Activated CD4-positive, alpha-beta T cell treated with anti-CD3 and anti-CD28 coated beads, Interleukin-2, amount 10 ng/mL, durations not matched to agents 24 days and 14 days (primary cell): ENCODE measurements around the gene BASP1. TPM values are rescaled to one million over a fixed set of nuclear protein-coding genes. Genes with fewer than 3 reads are reported as not detected.

Experiments used
- DNase-seq: peaks from one replicate; pipeline ENCODE4 v3.0.0; 2022
- H3K27ac Mint-ChIP-seq: one replicate; pipeline ENCODE4 v1.8.0; 2022; ENCODE audit warnings: mild to moderate bottlenecking, mixed read lengths
- H3K27me3 Mint-ChIP-seq: one replicate; pipeline ENCODE4 v1.8.0; 2022; ENCODE audit warnings: mixed read lengths
- H3K36me3 Mint-ChIP-seq: one replicate; pipeline ENCODE4 v1.8.0; 2022; ENCODE audit warnings: low read depth, mild to moderate bottlenecking, mixed read lengths
- H3K4me1 Mint-ChIP-seq: one replicate; pipeline ENCODE4 v1.8.0; 2021; ENCODE audit warnings: mixed read lengths
- H3K4me3 Mint-ChIP-seq: one replicate; pipeline ENCODE4 v1.8.0; 2022; ENCODE audit warnings: mild to moderate bottlenecking, moderate library complexity, mixed read lengths
- H3K9me3 Mint-ChIP-seq: one replicate; pipeline ENCODE4 v1.8.0; 2021; ENCODE audit warnings: mixed read lengths
- intact Hi-C: fragments of 100-400 bp; cut with micrococcal nuclease; formaldehyde crosslinking; loops from one replicate; pipeline ENCODE4 v1.15.1; 2023
- total RNA-seq: library from RNA; stranded (reverse); gene quantifications from 2 replicates; pipeline ENCODE4 v1.2.3, GENCODE V29; 2022

Gene BASP1
- total RNA-seq, 1 donor from 2014 or later, result 0.37 TPM

DNA sequence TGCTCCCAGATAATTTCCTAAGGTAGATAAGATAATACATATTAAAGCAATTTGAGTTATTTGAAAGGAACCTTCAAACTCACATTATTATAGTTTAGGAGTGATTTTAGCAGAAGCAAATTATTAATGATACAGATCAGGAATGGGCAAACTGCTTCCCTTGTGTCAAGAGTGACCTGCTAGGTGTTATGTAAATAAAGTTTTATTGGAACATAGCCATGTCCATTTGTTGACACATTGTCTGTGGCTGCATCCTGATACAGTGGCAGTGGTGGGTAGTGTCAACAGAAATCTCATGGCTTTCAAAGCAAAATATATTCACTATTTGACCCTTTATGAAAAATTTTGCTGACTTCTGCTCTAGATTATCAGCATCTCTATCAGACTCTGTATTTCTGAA lies 11.4 kb upstream of the BASP1 start:
- Mint-ChIP-seq H3K4me1 (no peaks in the 10 kb centered on the region), H3K27ac (no peak overlapping the region), H3K9me3 (no peaks in the 10 kb centered on the region), H3K36me3 (no peaks in the 10 kb centered on the region), H3K4me3 (no peak overlapping the region), H3K27me3 (no peaks in the 10 kb centered on the region)
- intact Hi-C loops, result no loop called here
- no peak for DNase-seq

DNA sequence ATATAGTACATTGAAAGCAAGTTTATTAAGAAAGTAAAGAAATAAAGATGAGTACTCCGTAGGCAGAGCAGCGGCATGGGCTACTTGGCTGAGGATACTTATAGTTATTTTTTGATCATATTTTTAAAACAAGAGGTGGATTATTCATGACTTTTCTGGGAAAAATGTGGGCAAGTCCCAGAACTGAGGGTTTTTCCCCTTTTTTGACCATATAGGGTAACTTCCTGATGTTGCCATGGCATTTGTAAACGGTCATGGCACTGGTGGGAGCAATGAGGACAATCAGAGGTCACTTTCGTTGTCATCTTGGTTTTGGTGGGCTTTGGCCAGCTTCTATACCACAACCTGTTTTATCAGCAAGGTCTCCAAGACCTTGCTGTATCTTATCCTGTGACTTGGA lies 5.2 kb upstream of the BASP1 start:
- Mint-ChIP-seq H3K36me3 (peaks cover 3% of the 10 kb centered on the region), H3K27me3 (peaks cover 26% of the 10 kb centered on the region), H3K27ac (no peak overlapping the region), H3K4me3 (no peak overlapping the region), H3K9me3 (no peaks in the 10 kb centered on the region), H3K4me1 (peaks cover 4% of the 10 kb centered on the region)
- DNase-seq, result no peak
- intact Hi-C loops, result no loop called here

DNA sequence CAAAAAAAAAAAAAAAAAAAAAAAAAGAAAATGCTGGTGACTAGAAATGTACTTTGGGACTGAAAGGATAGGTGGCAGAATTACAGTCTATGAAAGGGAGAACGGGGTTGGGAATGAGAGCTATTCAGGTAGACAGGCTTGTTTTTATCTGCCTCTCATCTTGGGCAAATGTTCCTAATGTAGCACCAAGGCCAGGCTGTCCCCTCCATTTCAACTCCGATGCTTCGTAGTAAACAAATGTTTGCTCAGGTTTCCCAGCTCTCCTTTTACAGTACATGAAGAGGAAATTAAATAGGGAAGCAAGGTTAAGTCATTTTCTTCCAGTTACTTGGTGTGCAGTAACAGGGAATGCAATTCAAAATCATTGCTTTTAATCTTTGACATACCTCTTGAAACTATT lies 4.4 kb upstream of the BASP1 start:
- Mint-ChIP-seq H3K9me3 (no peaks in the 10 kb centered on the region), H3K27me3 (peaks cover 26% of the 10 kb centered on the region), H3K36me3 (peaks cover 3% of the 10 kb centered on the region), H3K4me1 (peaks cover 4% of the 10 kb centered on the region), H3K4me3 (no peak overlapping the region), H3K27ac (no peak overlapping the region)
- intact Hi-C loops, result no loop called here
- DNase-seq, result no peak

DNA sequence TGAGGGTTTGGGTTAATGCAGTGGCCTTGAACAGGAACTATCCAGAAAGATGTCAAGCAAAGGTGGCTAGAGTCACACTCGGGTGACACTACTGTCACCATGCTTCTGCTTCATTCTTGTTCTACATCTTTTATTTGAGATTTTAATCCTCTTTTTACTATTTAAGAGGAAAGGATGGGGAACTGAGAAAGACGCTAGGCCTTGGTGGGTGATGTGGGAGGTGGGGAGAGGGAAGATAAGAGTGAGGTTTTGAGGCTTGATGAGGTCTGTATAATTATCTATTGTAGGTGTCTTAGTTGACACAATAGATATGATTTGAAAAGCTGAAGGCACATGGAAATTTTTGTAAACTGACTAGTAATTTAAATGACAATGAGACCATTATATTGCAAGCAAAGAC lies 3.5 kb upstream of the BASP1 start:
- Mint-ChIP-seq H3K27me3 (peaks cover 30% of the 10 kb centered on the region), H3K4me1 (peaks cover 4% of the 10 kb centered on the region), H3K9me3 (no peaks in the 10 kb centered on the region), H3K27ac (no peak overlapping the region), H3K36me3 (peaks cover 3% of the 10 kb centered on the region), H3K4me3 (no peak overlapping the region)
- no peak for DNase-seq
- intact Hi-C loops, result no loop called here

DNA sequence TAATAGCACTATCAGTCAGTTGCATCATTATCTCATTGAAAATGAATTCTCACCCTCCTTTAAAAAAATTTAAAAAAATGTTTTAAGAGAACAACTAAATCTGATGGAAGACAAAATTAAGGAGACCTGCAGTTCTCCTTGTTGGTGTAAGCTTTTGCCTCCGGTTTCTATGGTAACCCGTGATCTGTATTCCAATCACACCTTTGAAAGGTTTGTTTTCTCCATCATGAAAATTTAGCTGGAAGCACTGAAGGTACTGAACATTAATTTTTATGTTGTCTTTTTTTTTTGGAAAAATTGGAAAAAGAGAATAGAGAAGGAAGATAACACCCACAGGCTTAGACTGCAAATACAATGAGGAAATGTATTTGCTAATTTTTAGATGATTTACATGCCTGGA lies 2.5 kb upstream of the BASP1 start:
- no peak overlapping the region for H3K27ac Mint-ChIP-seq
- H3K4me3 Mint-ChIP-seq, result no peak overlapping the region
- no peak for DNase-seq
- intact Hi-C loops, result no loop called here
- no peaks in the 10 kb centered on the region for H3K9me3 Mint-ChIP-seq
- H3K36me3 Mint-ChIP-seq, result peaks cover 3% of the 10 kb centered on the region
- H3K27me3 Mint-ChIP-seq, result peaks cover 37% of the 10 kb centered on the region
- peaks cover 6% of the 10 kb centered on the region for H3K4me1 Mint-ChIP-seq

DNA sequence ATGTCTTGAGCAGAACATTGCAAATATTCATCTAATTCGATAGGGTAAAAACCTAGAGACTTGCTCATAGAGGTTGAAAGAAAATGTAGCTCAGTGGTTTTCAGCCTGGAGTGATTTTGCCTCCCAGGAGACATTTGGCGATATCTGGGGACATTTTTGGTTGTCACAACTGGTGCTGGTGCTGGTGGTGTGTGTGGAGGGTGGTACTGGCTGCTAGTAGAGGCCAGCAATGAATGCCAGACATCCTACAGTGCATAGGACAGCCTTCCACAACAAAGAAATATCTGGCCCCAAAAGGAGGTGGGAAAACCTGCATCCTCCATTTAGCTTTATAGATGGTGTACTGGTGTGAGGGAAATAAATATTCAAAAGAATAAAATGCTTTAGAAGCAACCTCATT lies 2.1 kb upstream of the BASP1 start:
- no peaks in the 10 kb centered on the region for H3K9me3 Mint-ChIP-seq

DNA sequence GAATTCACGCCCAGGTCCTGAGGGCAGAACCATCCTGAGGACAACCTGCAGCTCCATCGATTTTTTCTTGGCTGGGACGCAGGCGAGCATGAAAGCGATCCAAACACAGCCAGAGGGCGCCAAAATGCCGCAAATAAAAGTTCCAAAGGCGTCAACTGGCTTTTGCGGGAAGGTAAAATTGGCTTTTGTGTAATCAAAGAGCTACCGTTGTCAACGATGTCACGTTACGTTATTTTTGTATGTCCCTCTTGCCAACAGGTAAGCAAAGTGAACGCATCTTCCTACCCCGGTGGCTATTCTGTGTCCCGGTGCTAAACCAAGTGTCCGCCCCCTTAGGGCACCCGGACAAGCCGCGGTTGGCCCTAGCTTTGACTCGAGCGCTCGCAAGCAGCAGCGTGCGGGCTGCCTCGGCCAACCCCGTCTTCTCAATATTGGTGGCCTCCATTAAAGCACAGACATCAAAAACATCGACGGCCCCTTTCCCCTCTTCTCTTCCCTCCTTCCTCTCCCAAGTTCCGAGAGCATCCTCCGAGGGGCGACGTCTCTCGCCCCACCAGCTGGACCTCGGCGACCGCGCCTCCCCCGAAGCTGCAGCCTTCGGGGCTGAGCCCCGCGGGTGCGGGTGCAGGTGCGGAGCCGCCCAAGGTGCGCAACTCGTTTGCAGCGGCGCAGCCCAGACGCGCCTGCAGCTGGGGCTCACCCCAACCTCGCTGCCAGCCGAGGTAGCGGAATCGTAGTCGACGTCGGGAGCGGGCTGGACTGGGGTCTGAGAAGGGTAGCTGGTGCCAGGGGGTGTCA lies 1.1 kb upstream of the BASP1 start:
- Mint-ChIP-seq H3K9me3 (no peaks in the 10 kb centered on the region), H3K36me3 (peaks cover 3% of the 10 kb centered on the region), H3K27ac (no peak overlapping the region), H3K27me3 (peaks cover 43% of the 10 kb centered on the region), H3K4me3 (peak overlapping the region; percentile 55), H3K4me1 (peaks cover 6% of the 10 kb centered on the region)
- intact Hi-C loops, result loop anchor here (1.0 kb wide), 1 partner anchor 1098 kb away; no protein-coding TSS in a partner anchor
- peak; percentile 83 for DNase-seq

More for the DNA sequence above, 2.1 kb upstream of the BASP1 start:
- H3K27ac Mint-ChIP-seq, result no peak overlapping the region
- peaks cover 3% of the 10 kb centered on the region for H3K36me3 Mint-ChIP-seq
- H3K4me1 Mint-ChIP-seq, result peaks cover 6% of the 10 kb centered on the region
- no peak for DNase-seq
- H3K27me3 Mint-ChIP-seq, result peaks cover 41% of the 10 kb centered on the region
- H3K4me3 Mint-ChIP-seq, result no peak overlapping the region
- intact Hi-C loops, result no loop called here

DNA sequence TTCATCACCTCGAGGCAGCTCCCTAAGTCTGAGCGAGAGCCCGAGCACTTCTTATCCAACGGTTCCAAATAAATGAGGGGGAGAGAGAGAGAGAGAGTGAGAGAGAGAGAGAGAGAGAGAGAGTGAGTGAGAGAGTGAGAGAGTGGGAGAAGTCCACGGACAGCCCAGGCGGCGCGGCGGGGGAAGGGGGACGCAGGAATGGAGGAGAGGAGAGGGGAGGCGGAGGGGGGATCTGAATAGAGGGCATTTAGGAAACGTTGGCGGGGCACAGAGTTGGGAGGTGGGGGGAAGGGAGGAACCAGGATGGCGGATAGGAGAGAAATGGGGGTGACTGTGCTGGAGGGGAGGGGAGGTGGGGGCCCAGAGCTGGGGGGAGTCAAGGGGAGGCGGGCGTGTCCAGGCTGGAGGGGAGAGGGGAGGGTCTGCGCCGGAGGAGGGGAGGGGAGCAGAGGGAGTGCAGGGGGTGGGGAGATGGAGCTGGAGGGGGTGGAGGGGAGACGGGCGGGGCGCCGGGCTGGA lies 398 bp upstream of the BASP1 start:
- DNase-seq, result no peak
- H3K36me3 Mint-ChIP-seq, result peaks cover 3% of the 10 kb centered on the region
- H3K9me3 Mint-ChIP-seq, result no peaks in the 10 kb centered on the region
- intact Hi-C loops, result loop anchor here (1.0 kb wide), 1 partner anchor 1097 kb away; no protein-coding TSS in a partner anchor
- H3K4me3 Mint-ChIP-seq, result peak overlapping the region; percentile 55
- H3K27ac Mint-ChIP-seq, result no peak overlapping the region
- peaks cover 6% of the 10 kb centered on the region for H3K4me1 Mint-ChIP-seq
- H3K27me3 Mint-ChIP-seq, result peaks cover 43% of the 10 kb centered on the region

DNA sequence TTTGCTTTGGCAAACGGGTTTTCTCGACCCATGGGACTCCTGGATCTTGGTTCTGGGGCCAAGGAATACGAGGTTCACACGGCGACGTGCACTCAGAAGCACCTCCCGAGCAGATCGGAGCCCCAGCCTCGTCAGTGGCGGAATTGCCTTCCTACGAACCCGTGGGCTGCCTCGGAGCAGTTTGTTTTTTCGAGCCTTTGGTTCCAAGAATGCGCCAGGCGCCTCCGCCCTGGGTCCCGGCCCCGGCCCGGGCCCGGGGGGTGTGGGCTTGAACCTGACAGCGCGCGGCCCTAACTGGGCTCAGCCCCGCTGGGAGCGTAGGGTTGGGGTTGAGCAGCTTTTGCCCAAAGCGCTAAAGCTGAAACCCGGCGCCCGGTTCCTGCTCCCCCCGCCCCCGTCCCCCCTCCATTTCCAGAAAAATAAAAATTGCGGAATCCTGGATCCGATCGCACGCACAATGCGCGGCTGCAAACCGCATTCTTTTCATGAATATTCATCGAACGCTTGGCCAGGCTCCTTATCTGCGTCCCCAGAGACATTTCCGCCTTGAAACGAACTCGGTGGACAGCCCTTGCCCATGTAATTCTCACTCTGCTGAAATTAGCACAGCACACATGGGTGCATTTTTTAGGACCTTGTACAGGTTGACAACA lies 1.0 kb downstream of the BASP1 start:
- Mint-ChIP-seq H3K4me3 (no peak overlapping the region), H3K27ac (no peak overlapping the region), H3K36me3 (peaks cover 3% of the 10 kb centered on the region), H3K27me3 (peaks cover 45% of the 10 kb centered on the region), H3K4me1 (peaks cover 6% of the 10 kb centered on the region), H3K9me3 (no peaks in the 10 kb centered on the region)
- intact Hi-C loops, result no loop called here
- DNase-seq, result no peak

DNA sequence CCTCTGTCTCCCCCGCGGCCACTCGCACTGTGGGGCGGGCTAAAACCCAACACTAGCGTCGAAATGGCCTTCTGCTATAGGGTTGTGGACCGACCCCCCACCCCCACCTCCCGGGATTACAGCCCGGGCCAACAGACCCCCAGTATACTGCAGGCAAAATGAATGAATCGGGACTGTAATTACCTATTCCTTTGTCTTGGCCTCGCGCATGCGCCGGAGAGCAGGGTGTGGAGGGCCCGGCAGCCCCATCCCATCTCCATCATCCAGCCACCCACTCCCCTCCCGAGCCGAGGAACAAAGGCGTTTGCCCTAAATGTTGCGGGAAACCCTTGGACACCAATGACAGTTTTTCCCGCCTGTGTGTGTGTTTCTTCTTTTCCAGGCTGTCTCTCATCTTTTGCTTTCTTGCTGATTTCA lies 1.6 kb downstream of the BASP1 start:
- H3K27me3 Mint-ChIP-seq, result peaks cover 43% of the 10 kb centered on the region
- no peak overlapping the region for H3K4me3 Mint-ChIP-seq
- no peak overlapping the region for H3K27ac Mint-ChIP-seq
- no peaks in the 10 kb centered on the region for H3K9me3 Mint-ChIP-seq
- intact Hi-C loops, result no loop called here
- peaks cover 6% of the 10 kb centered on the region for H3K4me1 Mint-ChIP-seq
- peaks cover 3% of the 10 kb centered on the region for H3K36me3 Mint-ChIP-seq
- DNase-seq, result no peak

DNA sequence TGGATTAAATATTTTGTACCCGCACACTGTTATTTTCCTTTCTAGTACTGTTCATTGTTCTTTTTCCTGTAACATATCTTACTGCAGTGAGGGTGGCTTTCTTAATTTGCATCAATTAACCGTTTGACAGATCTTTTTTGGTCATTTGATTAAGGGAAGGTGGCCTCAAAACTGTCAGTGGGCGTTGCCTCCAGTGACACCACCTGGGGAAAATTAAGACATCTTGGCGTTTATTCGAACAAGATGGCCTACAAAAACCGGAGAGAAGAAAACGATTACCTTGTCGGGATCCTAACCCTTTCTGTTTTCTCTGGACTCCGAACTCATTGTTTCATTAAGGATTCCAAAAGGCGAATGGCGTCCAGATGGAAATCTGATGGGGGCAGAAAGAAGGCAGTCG lies 2.0 kb downstream of the BASP1 start:
- H3K4me3 Mint-ChIP-seq, result no peak overlapping the region
- H3K36me3 Mint-ChIP-seq, result peaks cover 3% of the 10 kb centered on the region
- H3K4me1 Mint-ChIP-seq, result peaks cover 6% of the 10 kb centered on the region
- intact Hi-C loops, result no loop called here
- H3K27ac Mint-ChIP-seq, result no peak overlapping the region
- no peak for DNase-seq
- H3K9me3 Mint-ChIP-seq, result no peaks in the 10 kb centered on the region
- peaks cover 42% of the 10 kb centered on the region for H3K27me3 Mint-ChIP-seq

DNA sequence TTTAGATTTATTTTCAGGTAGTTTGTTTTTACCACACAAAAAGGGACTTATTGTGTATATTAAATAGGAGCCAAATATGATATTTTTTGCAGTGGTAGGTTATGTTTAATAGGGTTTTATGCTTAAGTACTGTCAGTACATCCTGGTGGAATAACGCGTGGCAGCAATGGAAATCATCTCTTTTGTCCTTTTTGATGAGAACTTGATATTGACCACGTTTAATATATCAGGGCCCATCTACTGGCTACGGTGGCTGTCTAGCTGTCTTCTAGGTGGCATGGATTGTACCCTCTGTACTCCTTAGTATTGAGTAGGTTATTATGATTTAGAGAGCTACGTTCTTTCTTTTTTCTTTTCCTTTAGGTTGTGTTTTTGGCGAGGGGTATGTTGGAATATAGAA lies 2.6 kb downstream of the BASP1 start:
- H3K27ac Mint-ChIP-seq, result no peak overlapping the region
- peaks cover 3% of the 10 kb centered on the region for H3K36me3 Mint-ChIP-seq
- H3K4me1 Mint-ChIP-seq, result peaks cover 6% of the 10 kb centered on the region
- no peak overlapping the region for H3K4me3 Mint-ChIP-seq
- intact Hi-C loops, result no loop called here
- H3K9me3 Mint-ChIP-seq, result no peaks in the 10 kb centered on the region
- peaks cover 40% of the 10 kb centered on the region for H3K27me3 Mint-ChIP-seq
- DNase-seq, result no peak

DNA sequence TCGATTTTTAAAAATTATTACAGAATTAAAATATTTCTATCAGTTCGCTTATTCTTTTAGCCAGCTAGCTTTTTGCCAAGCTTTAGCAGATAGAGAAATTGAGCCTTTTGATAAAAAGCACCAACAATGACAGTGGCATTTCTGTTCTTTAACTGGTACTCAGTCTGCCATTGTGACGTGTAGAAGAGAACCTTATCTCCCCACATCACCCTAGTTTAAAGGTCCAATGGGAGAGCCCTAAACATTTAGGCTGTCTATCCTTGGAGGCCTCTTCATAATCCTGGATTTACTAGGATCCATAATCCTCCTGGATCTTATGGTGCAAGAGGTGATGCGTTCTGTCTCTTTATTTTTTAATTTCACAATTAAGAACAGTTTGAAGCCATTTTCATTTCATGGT lies 3.0 kb downstream of the BASP1 start:
- Mint-ChIP-seq H3K4me3 (no peak overlapping the region), H3K36me3 (peaks cover 3% of the 10 kb centered on the region), H3K27ac (no peak overlapping the region), H3K27me3 (peaks cover 35% of the 10 kb centered on the region), H3K9me3 (no peaks in the 10 kb centered on the region), H3K4me1 (peaks cover 6% of the 10 kb centered on the region)
- DNase-seq, result no peak
- intact Hi-C loops, result no loop called here

DNA sequence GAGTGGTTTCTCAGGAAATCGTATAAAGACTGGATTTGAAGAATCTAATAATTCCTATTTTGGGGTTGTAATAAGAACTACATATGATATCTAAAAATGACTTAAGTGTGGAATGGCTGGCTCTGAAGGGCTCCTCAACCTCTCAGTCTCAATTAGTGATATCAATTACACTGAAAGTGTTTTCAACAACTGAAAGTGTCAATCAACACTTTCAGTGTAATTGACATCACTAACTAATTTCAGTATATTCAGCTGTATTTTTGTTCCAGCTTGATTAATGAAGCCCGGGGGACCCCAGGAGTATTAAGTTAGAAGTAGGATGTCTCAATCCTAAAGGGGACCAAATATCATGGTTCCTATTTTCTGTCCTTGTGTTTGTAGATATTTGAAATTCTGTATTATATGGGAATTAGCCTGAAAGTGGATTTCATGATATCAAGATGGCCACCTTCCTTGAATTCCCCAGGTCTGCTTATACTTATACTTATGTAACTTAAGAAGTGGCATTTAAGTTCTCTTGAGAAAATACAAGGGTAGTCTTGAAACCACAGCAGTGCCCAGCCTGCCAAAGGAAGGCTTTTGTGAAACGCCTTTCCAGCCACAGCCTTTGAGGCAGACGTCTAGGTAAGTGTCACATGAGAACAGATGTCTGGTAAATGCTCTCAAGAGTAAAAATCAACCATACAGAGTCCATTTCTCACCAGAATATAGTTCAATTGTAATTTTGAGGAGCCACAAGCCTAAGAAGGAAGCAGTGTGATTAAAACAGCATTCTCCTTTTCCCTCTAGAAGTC lies 4.6 kb downstream of the BASP1 start:
- Mint-ChIP-seq H3K4me3 (no peak overlapping the region), H3K36me3 (no peaks in the 10 kb centered on the region), H3K27ac (no peak overlapping the region), H3K9me3 (no peaks in the 10 kb centered on the region), H3K27me3 (peaks cover 19% of the 10 kb centered on the region), H3K4me1 (peaks cover 3% of the 10 kb centered on the region)
- intact Hi-C loops, result no loop called here
- no peak for DNase-seq
